Osteoblast (primary cell): ENCODE measurements around the gene SORBS1. TPM values are rescaled to one million over a fixed set of nuclear protein-coding genes. Genes with fewer than 3 reads are reported as not detected.

Source experiments
- DNase-seq: peaks from one replicate; pipeline ENCODE4 v3.0.0; 2011; ENCODE audit warnings: low spot score, mixed read lengths; ENCODE audit not compliant: insufficient read length; ENCODE audit errors: missing footprints
- H2AFZ ChIP-seq: 2 replicates; pipeline ENCODE4 v1.6.0; 2011; ENCODE audit warnings: mild to moderate bottlenecking, low read length
- H3K27ac ChIP-seq: 2 replicates; pipeline ENCODE4 v1.5.1; 2011; ENCODE audit warnings: mild to moderate bottlenecking, low read depth, low read length, moderate library complexity
- H3K27me3 ChIP-seq: 2 replicates; pipeline ENCODE4 v1.6.0; 2012; ENCODE audit warnings: mild to moderate bottlenecking, control low read depth, inconsistent platforms, low read length, moderate library complexity; ENCODE audit not compliant: insufficient read depth
- H3K36me3 ChIP-seq: 2 replicates; pipeline ENCODE4 v1.5.1; 2011; ENCODE audit warnings: mild to moderate bottlenecking, low read length, control low read depth, moderate library complexity; ENCODE audit not compliant: insufficient read depth
- H3K4me1 ChIP-seq: 2 replicates; pipeline ENCODE4 v1.5.1; 2011; ENCODE audit warnings: mild to moderate bottlenecking, low read length, control low read depth, moderate library complexity; ENCODE audit not compliant: insufficient read depth
- H3K4me2 ChIP-seq: 2 replicates; pipeline ENCODE4 v1.6.0; 2011; ENCODE audit warnings: mild to moderate bottlenecking, low read length; ENCODE audit not compliant: insufficient read depth
- H3K4me3 ChIP-seq: fragments of 200-600 bp; sonication (generic); 3 replicates; pipeline ENCODE4 v1.5.1; 2012; ENCODE audit warnings: mild to moderate bottlenecking, low read length, inconsistent platforms; ENCODE audit not compliant: insufficient read depth
- H3K79me2 ChIP-seq: 2 replicates; pipeline ENCODE4 v1.6.0; 2012; ENCODE audit warnings: mild to moderate bottlenecking, low read length, control low read depth, inconsistent platforms; ENCODE audit not compliant: insufficient read depth
- H3K9me3 ChIP-seq: 2 replicates; pipeline ENCODE4 v1.5.1; 2011; ENCODE audit warnings: low read depth, low read length, control low read depth
- H4K20me1 ChIP-seq: 2 replicates; pipeline ENCODE4 v1.6.0; 2012; ENCODE audit warnings: mild to moderate bottlenecking, low read length, control low read depth; ENCODE audit not compliant: insufficient read depth
- CTCF ChIP-seq: IDR thresholded peaks from 2 replicates; pipeline ENCODE4 v1.5.1; 2011; ENCODE audit warnings: mild to moderate bottlenecking, low read depth, low read length, moderate library complexity; ENCODE audit errors: extremely low read depth
- total RNA-seq: library from RNA; depleted of rRNA; stranded (reverse); fragments of >200 nt; gene quantifications from 2 replicates; pipeline ENCODE4 v1.2.3, GENCODE V29; 2012

Gene SORBS1
- total RNA-seq, 1 donor = 0.72 TPM

- no peak overlapping the region for H2AFZ ChIP-seq
- H3K9me3 ChIP-seq = no peaks in the 10 kb centered on the region
- no peaks in the 10 kb centered on the region for H4K20me1 ChIP-seq
- H3K4me2 ChIP-seq = no peak overlapping the region
- no peak overlapping the region for H3K4me3 ChIP-seq
- H3K27ac ChIP-seq = no peak overlapping the region
- no peaks in the 10 kb centered on the region for H3K36me3 ChIP-seq
- no peak for DNase-seq
- H3K27me3 ChIP-seq = no peaks in the 10 kb centered on the region
- peaks cover 6% of the 10 kb centered on the region for H3K4me1 ChIP-seq
- TF ChIP-seq CTCF = no peak
- no peaks in the 10 kb centered on the region for H3K79me2 ChIP-seq
Observed at GRCh38 chr10:95326396-95326795, 234.8 kb downstream of the SORBS1 start.

GRCh38 chr10:95325863-95326262 is 235.3 kb downstream of the SORBS1 start:
- TF ChIP-seq CTCF = no peak
- H3K4me2 ChIP-seq = no peak overlapping the region
- no peak for DNase-seq

GRCh38 chr10:95324436-95325268 is 236.5 kb downstream of the SORBS1 start:
- no peaks in the 10 kb centered on the region for H3K4me1 ChIP-seq
- no peak overlapping the region for H3K4me3 ChIP-seq
- H3K79me2 ChIP-seq = no peaks in the 10 kb centered on the region
- no peaks in the 10 kb centered on the region for H3K9me3 ChIP-seq
- H3K4me2 ChIP-seq = no peak overlapping the region
- H4K20me1 ChIP-seq = no peaks in the 10 kb centered on the region
- no peak overlapping the region for H3K27ac ChIP-seq
- no peaks in the 10 kb centered on the region for H3K27me3 ChIP-seq
- H3K36me3 ChIP-seq = no peaks in the 10 kb centered on the region
- TF ChIP-seq CTCF = no peak
- no peak overlapping the region for H2AFZ ChIP-seq
- no peak for DNase-seq

More at GRCh38 chr10:95325863-95326262, 235.3 kb downstream of the SORBS1 start:
- Histone ChIP-seq H3K79me2 (no peaks in the 10 kb centered on the region), H3K36me3 (no peaks in the 10 kb centered on the region), H4K20me1 (no peaks in the 10 kb centered on the region), H3K4me3 (no peak overlapping the region), H3K27ac (no peak overlapping the region), H3K4me1 (peaks cover 2% of the 10 kb centered on the region), H3K27me3 (no peaks in the 10 kb centered on the region), H2AFZ (no peak overlapping the region), H3K9me3 (no peaks in the 10 kb centered on the region)

GRCh38 chr10:95321554-95322301 is 239.4 kb downstream of the SORBS1 start:
- Histone ChIP-seq H3K9me3 (no peaks in the 10 kb centered on the region), H3K27me3 (no peaks in the 10 kb centered on the region), H3K4me3 (no peak overlapping the region), H3K4me2 (no peak overlapping the region), H3K4me1 (no peaks in the 10 kb centered on the region), H4K20me1 (no peaks in the 10 kb centered on the region), H2AFZ (no peak overlapping the region), H3K27ac (no peak overlapping the region), H3K79me2 (no peaks in the 10 kb centered on the region), H3K36me3 (no peaks in the 10 kb centered on the region)
- DNase-seq = no peak
- no peak for TF ChIP-seq CTCF
